Dermis blood vessel endothelial cell (primary cell): ENCODE results near the gene ARMC2. TPM values are rescaled to one million over a fixed set of nuclear protein-coding genes. Genes with fewer than 3 reads are reported as not detected.
"Not testable (repeated sequence)": the region's sequence is repeated elsewhere in the genome, so short reads cannot be mapped to it uniquely, and the experiment has no call there.

Experiments
- DNase-seq: peaks from one replicate; pipeline ENCODE4 v3.0.0; 2010
- total RNA-seq: library from RNA; depleted of rRNA; stranded (reverse); fragments of >200 nt; gene quantifications from 2 replicates; pipeline ENCODE4 v1.2.3, GENCODE V29; 2014

The ARMC2 gene
- total RNA-seq, 1 donor from 2014 or later, result 0.51 TPM

DNA sequence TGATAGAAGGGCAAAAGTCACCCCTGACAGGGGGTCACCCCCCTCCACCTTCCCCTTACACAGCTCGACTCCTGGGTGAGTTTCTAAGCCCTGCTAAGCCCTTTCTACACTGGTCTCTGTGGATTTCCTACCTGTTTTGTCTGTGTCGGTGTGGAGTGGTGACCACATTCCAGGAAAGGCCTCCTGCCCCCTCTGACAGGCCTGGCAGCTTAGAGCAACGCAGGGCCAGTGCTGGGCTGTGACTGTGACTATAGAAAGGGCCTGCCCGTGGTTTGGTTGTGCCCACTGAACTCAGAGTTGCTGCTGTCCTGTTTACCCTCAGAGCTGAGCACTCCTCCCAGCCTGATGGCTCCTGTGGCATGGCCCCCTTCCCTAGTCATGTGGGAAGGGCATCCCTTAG lies 109.0 kb downstream of the ARMC2 start:
- no peak for DNase-seq

DNA sequence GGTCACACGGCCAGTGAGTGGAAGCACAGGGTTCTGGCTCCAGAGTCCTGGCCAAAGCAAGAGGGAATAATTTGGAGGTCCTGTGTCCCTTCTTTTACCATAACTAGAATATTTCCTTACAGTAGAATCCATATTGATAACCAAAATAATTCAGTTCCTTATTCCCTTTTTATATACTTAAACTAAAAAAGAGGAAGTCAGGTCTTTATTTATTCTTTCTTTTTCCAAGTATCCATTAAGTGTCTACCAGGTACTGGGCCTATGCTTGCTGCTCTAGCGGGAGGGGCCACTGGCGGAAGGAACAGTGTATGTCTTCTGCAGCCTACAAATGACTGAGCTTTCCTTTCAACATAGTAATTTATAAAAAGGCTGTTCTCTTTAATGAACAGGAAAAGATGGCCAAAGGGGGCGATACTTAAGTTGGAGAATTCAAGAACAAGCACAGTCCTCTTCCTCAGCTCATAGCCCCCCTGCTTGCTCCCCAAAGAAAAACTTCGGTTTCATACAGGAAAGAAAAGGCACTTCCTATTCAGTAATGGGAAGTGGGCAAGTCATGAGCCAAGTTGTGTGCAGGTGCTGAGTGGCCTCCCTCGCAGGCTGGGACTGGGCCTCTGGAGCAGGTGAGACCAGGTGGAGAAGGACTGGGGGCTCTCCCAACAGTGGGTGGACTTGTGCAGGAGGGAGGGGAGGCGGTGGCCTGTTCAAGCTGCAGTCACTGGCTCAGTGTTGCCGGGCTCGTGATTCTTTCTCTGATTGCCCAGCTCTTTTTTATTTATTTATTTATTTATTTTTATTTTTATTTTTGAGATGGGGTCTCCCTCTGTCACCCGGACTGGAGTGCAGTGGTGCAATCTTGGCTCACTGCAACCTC lies 110.9 kb downstream of the ARMC2 start:
- no peak for DNase-seq

GRCh38 chr6:108959972-108960582 lies 111.9 kb downstream of the ARMC2 start:
- no peak for DNase-seq

GRCh38 chr6:108960601-108961000 lies 112.4 kb downstream of the ARMC2 start:
- no peak for DNase-seq

DNA sequence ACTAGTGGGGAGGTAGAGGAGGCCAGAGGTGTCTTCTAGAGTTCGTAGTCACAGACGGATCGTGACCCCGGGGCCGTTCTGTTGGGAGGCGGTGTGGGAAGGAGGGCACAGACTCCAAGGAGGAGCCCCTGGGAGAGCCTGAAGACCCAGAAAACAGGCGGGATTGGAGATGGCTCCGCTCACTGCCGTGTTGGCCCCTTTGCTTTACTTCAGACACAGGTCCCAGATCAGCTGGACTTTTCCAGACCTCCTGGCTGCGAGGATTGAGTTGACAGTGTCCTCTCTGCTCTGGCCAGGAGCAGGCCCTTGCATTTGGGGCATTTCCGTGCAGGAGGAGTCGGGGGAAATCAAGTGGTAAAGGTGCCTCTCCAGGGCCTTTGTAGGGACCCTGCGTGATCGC lies 112.9 kb downstream of the ARMC2 start:
- DNase-seq, result no peak

DNA sequence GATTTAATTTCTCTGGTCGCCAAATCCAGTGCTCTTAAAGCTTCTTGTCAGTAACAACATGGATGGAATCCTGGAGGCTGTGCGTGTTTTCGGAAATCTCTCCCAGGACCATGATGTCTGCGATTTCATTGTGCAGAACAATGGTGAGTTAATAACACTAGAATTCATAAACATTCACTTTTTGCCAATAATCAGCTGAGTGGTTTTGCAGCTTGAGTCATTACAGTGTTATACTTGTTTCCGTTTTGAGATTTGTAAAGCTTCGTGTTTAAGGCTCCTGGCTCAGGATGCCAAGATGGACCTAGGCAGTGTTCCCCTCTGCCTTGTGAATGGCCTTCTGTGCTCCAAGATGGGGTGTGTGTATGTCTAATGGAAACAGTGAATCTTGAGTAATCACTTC lies 113.8 kb downstream of the ARMC2 start:
- DNase-seq, result peak; percentile 57

GRCh38 chr6:108966251-108966650 lies 118.0 kb downstream of the ARMC2 start:
- no peak for DNase-seq

DNA sequence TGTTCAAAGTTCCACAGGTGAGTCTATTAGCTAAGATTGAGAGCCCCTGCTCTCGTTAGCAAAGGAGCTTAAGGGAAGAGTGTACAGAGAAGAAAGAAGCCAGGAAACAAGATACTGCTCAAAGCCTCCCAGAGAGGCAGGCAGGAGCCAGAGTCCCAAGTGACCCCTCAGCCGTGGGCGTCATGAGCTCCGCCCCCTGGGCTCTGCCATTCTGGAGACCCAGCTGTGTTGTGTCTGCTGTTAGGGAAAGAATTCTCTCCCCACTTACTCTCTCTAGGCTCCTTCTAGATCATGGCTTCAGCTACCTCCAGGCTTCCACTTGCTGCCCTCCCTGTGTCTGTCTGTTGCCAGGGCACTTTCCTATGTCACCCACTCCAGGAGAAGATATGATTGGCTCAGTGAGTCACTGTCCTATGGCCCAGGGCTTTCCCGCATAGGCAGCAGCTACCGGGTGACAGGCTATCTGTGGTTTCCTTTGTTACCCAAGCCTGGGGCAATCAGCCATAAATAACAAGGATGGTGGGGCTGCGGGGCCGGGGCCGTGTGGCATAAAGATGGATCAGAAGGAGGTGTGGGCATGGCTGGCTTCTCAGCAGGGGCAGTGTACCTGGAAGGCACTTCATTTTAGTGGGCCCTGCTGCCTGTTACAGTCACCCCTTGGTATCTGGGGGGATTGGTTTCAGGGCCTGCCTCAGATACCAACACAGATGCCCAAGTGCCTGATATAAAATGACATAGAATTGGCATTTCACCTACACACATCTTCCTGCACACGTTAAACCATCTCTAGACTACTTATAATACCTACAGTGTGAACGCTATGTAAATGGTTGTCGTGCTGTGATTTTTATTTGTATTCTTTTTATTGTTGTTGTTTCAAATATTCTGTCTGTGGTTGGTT lies 118.9 kb downstream of the ARMC2 start:
- peak; percentile 37 for DNase-seq

DNA sequence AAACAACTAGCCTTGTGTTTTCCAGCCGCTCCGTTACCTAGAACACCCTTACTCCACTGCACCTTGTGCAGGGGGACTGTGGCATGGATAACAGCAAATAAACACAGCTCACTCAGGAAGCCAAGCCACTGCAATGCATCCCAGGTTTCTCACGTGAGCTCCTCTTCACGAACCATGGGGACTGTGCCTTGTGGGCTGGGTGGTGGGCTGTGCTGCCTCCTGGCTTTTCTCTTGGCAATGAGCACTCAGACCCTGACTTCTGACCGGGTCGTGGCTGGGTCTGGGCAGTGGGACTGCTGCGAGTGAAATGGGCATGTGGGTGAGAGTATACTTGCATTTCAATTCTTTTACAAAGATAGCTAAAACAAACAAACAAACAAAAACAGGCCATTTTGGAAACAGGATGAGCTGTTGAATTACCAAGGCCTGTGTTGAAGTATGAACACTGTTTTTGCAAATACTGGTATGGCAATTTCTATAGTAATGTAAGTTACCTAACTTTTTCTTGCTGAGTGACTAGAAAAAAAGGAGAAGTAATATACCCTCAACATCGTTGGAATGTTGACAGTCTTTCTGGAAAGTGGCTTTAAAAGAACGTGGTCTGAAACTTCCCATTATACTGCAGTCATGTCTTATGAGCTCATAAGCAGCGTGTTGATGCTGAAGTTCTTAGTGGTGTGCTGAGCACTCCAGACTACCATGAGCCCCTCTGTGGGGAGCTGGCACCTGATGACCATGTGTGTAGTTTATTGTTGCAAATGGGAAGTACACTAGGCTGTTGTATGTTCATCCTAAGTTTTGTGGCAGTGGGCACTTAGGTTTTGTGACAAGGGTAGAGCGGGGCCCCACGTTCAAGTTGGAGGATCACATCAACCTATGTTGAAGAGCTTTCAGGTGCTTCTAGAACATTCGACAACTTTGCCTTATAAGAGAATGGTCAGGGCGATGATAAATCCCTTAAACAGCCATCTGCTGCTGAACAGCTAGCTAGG lies 120.4 kb downstream of the ARMC2 start:
- no peak for DNase-seq

- no peak for DNase-seq
These were observed 121.6 kb downstream of the ARMC2 start for GRCh38 chr6:108969776-108970175.

- no peak for DNase-seq
These were observed 126.0 kb downstream of the ARMC2 start for GRCh38 chr6:108974201-108974600.

DNA sequence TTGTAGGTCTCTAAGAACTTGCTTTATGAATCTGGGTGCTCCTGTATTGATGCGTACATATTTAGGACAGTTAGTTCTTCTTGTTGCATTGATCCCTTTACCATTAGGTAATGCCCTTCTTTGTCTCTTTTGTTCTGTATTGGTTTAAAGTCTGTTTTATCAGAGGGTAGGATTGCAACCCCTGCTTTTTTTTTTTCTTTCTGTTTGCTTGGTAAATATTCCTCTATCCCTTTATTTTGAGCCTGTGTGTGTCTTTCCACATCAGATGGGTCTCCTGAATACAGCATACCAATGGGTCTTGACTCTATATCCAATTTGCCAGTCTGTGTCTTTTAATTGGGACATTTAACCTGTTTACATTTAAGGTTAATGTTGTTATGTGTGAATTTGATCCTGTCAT lies 130.4 kb downstream of the ARMC2 start:
- not testable (repeated sequence) for DNase-seq

DNA sequence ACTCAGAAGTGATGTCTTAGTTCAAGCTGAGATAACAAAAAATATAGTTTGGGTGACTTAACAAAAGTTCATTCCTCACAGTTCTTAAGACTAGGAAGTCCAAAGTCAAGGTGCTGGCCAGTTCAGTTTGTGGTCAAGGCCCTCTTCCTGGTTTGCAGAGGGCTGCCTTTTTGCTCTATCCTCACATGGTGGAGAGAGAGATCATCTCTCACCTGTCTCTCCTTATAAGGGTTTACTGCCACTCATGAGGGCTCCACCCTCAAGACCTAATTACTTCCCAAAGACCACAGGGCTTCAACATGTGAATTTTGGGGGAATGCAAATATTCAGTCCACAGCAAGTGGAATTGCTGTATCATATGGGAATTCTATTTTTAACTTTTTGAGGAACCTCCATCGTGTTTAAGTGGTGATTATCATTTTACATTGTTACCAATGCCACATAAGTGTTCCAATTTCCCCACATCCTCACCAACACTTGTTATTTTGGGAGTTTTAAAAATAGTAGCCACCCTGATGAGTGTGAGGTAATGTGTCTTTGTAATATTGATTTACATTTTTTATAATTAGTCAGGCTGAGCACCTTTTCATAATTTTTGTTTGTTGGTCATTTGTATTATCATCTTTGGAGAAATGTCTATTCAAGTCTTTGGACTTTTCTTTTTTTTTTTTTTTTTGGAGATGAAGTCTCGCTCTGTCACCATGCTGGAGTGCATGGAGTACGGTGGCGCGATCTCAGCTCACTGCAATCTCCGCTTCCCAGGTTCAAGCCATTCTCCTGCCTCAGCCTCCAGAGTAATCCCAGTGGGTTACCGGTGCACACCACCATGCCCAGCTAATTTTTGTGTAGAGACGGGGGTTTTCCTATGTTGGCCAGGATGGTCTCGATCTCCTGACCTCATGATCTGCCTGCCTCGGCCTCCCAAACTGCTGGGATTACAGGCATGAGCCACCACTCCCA lies 134.2 kb downstream of the ARMC2 start:
- DNase-seq, result no peak

DNA sequence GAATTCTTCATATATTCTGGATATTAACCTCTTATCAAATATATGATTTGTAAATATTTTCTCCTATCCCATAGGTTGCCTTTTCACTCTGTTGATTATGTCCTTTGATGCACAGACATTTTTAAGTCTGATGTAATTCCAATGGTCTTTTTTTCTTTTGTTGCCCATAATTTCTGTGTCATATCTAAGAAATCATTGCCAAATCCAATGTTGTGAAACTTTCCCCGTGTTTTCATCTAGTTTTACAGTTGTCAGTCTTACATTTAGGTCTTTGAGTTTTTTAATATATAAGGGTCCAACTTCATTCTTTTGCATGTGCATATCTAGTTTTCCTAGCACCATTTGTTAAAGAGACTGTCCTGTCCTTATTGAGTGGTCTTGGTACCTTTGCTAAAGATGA lies 134.9 kb downstream of the ARMC2 start:
- no peak for DNase-seq

- peak; percentile 43 for DNase-seq
These were observed 137.1 kb downstream of the ARMC2 start for GRCh38 chr6:108985301-108985700.

GRCh38 chr6:108987156-108987555 lies 138.9 kb downstream of the ARMC2 start:
- no peak for DNase-seq

GRCh38 chr6:108988296-108988695 lies 140.1 kb downstream of the ARMC2 start:
- no peak for DNase-seq

DNA sequence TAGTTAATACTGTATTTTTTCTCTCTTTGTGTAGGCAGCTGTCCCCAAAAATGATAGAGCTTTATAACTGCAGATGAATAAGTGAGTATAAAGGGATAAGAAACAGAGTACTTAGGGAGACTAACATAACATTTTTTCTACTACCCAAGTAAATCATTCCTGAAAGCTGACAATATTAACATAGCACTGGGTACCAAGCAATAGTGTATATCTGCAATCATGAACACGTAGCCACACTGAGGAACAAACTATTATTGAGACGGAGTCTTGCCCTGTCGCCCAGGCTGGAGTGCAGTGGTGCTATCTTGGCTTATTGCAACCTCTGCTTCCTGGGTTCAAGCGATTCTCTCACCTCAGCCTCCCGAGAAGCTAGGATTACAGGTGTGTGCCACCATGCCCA lies 140.5 kb downstream of the ARMC2 start:
- DNase-seq, result no peak

- DNase-seq, result no peak
These were observed 141.5 kb downstream of the ARMC2 start for GRCh38 chr6:108989700-108990099.

GRCh38 chr6:108993876-108994275 lies 145.7 kb downstream of the ARMC2 start:
- no peak for DNase-seq

DNA sequence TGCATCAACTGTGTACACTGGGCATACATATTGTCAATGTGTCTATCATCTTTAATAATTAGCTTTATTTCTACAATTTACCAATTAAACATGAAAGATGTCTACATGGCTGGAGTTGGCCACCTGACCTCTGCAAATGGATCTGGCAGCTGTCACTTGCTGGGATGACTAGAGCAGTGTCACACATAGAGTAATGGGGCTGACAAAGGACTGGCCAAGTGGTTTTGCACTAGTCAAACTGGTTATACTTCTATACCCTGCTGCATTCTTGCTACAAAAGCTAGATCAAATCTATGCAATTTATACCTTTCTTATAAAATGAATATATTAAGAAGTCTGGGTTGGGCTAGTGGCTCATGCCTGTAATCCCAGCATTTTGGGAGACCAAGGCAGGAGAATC lies 147.1 kb downstream of the ARMC2 start:
- no peak for DNase-seq
